GM12878 (cell line): ENCODE results near the gene FGF14. TPM values are rescaled to one million over a fixed set of nuclear protein-coding genes. Genes with fewer than 3 reads are reported as not detected.

Experiments
- ATAC-seq: fragments of 200-7000 bp; cut with Tn5 transposase; 3 replicates; pipeline ENCODE4 v1.9.1; 2020; ENCODE audit warnings: mild to moderate bottlenecking, moderate library complexity
- BruUV-seq: library from RNA; stranded (reverse); fragments of 400-500 nt; replicated peaks from 2 replicates; lab custom pipeline; 2021; lab: Mats Ljungman, UMichigan
- CTCF ChIA-PET: fragments of 300-600 bp; sonication (Branson Sonifier 250); formaldehyde crosslinking; extraction: SDS; loops from one replicate; lab custom pipeline; 2021; ENCODE audit warnings: inconsistent platforms; lab: Yijun Ruan, JAX
- POLR2A ChIA-PET: fragments of 350-600 bp; formaldehyde crosslinking; extraction: SDS; loops from one replicate; lab custom pipeline; 2021; ENCODE audit warnings: inconsistent platforms; lab: Charles Lee
- RAD21 ChIA-PET: fragments of 300-600 bp; sonication (Branson Sonifier 250); formaldehyde crosslinking; loops from one replicate; lab custom pipeline; 2023; ENCODE audit warnings: antibody characterized with exemption; ENCODE audit not compliant: unreplicated experiment; lab: Charles Lee
- SMC1A ChIA-PET: fragments of 300-600 bp; sonication (Branson Sonifier 250); formaldehyde crosslinking; loops from one replicate; lab custom pipeline; 2023; ENCODE audit not compliant: unreplicated experiment, uncharacterized antibody; lab: Charles Lee
- DNase-seq: peaks from one replicate; pipeline ENCODE4 v3.0.0-alpha.2; 2011; ENCODE audit warnings: low read depth, low spot score
- FAIRE-seq: peaks from 3 replicates; lab custom pipeline; 2011; peaks lifted over from hg19 to GRCh38; lab: Jason Lieb, UNC
- H2AFZ ChIP-seq: 2 replicates; pipeline ENCODE4 v1.6.0; 2011; ENCODE audit warnings: low read depth, low read length, control low read depth; ENCODE audit not compliant: control insufficient read depth
- H3K27ac ChIP-seq: 2 replicates; pipeline ENCODE4 v1.5.1; 2011; ENCODE audit warnings: control low read depth; ENCODE audit not compliant: control insufficient read depth, insufficient read depth
- H3K27me3 ChIP-seq, 2 experiments: replicated peaks in 1 of 2; 2 replicates each; pipeline versions ENCODE4 v1.6.0 to v1.6.1; 2011; ENCODE audit warnings: low read length in 1 of 2; ENCODE audit not compliant: control insufficient read depth in 2 of 2, insufficient read depth in 2 of 2
- H3K36me3 ChIP-seq, 2 experiments: 2 replicates each; pipeline ENCODE4 v1.5.1; 2011; ENCODE audit warnings: low read length in 1 of 2; ENCODE audit not compliant: control insufficient read depth in 2 of 2, insufficient read depth in 2 of 2
- H3K4me1 ChIP-seq: 2 replicates; pipeline ENCODE4 v1.6.1; 2011; ENCODE audit warnings: mild to moderate bottlenecking, low read length, moderate library complexity, mixed read lengths; ENCODE audit not compliant: control insufficient read depth, insufficient read depth
- H3K4me2 ChIP-seq: 2 replicates; pipeline ENCODE4 v1.6.0; 2011; ENCODE audit warnings: control low read depth; ENCODE audit not compliant: control insufficient read depth, insufficient read depth
- H3K4me3 ChIP-seq: fragments of 200-600 bp; sonication (generic); 2 replicates; pipeline ENCODE4 v1.5.1; 2016
- H3K79me2 ChIP-seq: 2 replicates; pipeline ENCODE4 v1.6.0; 2011; ENCODE audit warnings: low read length; ENCODE audit not compliant: control insufficient read depth, insufficient read depth
- H3K9ac ChIP-seq: 2 replicates; pipeline ENCODE4 v1.8.0; 2011; ENCODE audit warnings: low read length, control low read depth, mixed read lengths; ENCODE audit not compliant: control insufficient read depth, insufficient read depth
- H3K9me3 ChIP-seq: replicated peaks from 3 replicates; pipeline ENCODE4 v1.5.1; 2011; ENCODE audit warnings: mild to moderate bottlenecking, low read length; ENCODE audit not compliant: control insufficient read depth, insufficient read depth
- H4K20me1 ChIP-seq: 2 replicates; pipeline ENCODE4 v1.6.0; 2011; ENCODE audit not compliant: control insufficient read depth, insufficient read depth
- BRCA1 ChIP-seq: IDR thresholded peaks from 2 replicates; pipeline ENCODE4 v1.6.1; 2011; ENCODE audit warnings: low read depth, low read length, improper control_type of control experiment
- CEBPB ChIP-seq, 2 experiments: fragments of 150-350 bp in 1 of 2; IDR thresholded peaks; 2 replicates each; pipeline ENCODE4 v1.6.1; 2012 to 2014; ENCODE audit warnings: low read depth in 2 of 2, low read length in 2 of 2, borderline replicate concordance in 1 of 2, inconsistent platforms in 1 of 2
- CHD2 ChIP-seq: IDR thresholded peaks from 2 replicates; pipeline ENCODE4 v1.6.1; 2011; ENCODE audit warnings: low read depth, low read length, improper control_type of control experiment, borderline replicate concordance
- DPF2 ChIP-seq: fragments of 450-650 bp; IDR thresholded peaks from 2 replicates; pipeline ENCODE4 v1.6.1; 2017; ENCODE audit warnings: mild to moderate bottlenecking
- GABPA ChIP-seq: IDR thresholded peaks from 2 replicates; pipeline ENCODE4 v1.6.1; 2014; ENCODE audit warnings: antibody characterized with exemption, low read depth, mild to moderate bottlenecking, inconsistent platforms
- HDAC2 ChIP-seq: fragments of 200-600 bp; sonication (generic); IDR thresholded peaks from 2 replicates; pipeline ENCODE4 v1.6.1; 2017
- MTA2 ChIP-seq: fragments of 450-650 bp; IDR thresholded peaks from 2 replicates; pipeline ENCODE4 v1.6.1; 2016; ENCODE audit warnings: low read depth, mild to moderate bottlenecking, moderate library complexity
- MYC ChIP-seq: IDR thresholded peaks from 2 replicates; pipeline ENCODE4 v1.6.1; 2011; ENCODE audit warnings: mild to moderate bottlenecking, low read length, moderate library complexity, inconsistent platforms; ENCODE audit not compliant: insufficient read depth, insufficient replicate concordance, insufficient read length, severe bottlenecking
- RFX5 ChIP-seq: IDR thresholded peaks from 2 replicates; pipeline ENCODE4 v1.6.1; 2011; ENCODE audit warnings: low read depth, low read length, improper control_type of control experiment
- RUNX3 ChIP-seq: IDR thresholded peaks from 2 replicates; pipeline ENCODE4 v1.6.1; 2012; ENCODE audit warnings: low read length, inconsistent platforms
- SMARCA5 ChIP-seq: fragments of 450-650 bp; IDR thresholded peaks from 2 replicates; pipeline ENCODE4 v1.6.1; 2017; ENCODE audit warnings: mild to moderate bottlenecking
- SREBF2 ChIP-seq: IDR thresholded peaks from 2 replicates; pipeline ENCODE4 v1.6.1; 2012; ENCODE audit warnings: mild to moderate bottlenecking, low read length
- WGBS: methylation state at CpG from one replicate; pipeline ENCODE4 v1.1.6; 2016; ENCODE audit warnings: low lambda C conversion rate; ENCODE audit not compliant: insufficient replicate concordance, insufficient coverage; ENCODE audit errors: missing lambda C conversion rate; 5-methylcytosine and 5-hydroxymethylcytosine counted together
- in situ Hi-C: fragments of 300-500 bp; cut with MboI; formaldehyde crosslinking; loops from 9 replicates; pipeline ENCODE4 v1.14.3; 2018; ENCODE audit warnings: mixed read lengths
- intact Hi-C: fragments of 100-400 bp; cut with micrococcal nuclease; formaldehyde crosslinking; loops from one replicate; pipeline ENCODE4 v1.14.2; 2022; ENCODE audit not compliant: unreplicated experiment
- polyA plus RNA-seq, 11 experiments: library from polyadenylated mRNA; depleted of rRNA in 4 of 11; unstranded in 6 of 11; stranded (reverse) in 5 of 11; fragments of >200 nt; fragmentation: Nextera tagmentation in 4 of 11; fragmentation: Illumina TruSeq in 1 of 11; extraction: Ambion mirVana in 4 of 11; extraction: Trizol in 1 of 11; gene quantifications; 1 replicate in 1 of 11; 2 replicates in 10 of 11; pipeline versions ENCODE4 v1.2.1 to v1.2.3, GENCODE V29; 2011 to 2016; ENCODE audit warnings: inconsistent platforms in 2 of 11, missing spikeins in 2 of 11, low read depth in 1 of 11
- total RNA-seq, 4 experiments: library from RNA; depleted of rRNA in 3 of 4; stranded (reverse); fragments of >200 nt in 3 of 4; fragmentation: Illumina TruSeq in 1 of 4; extraction: Trizol in 1 of 4; gene quantifications; 2 replicates each; pipeline versions ENCODE4 v1.2.1 to v1.2.3, GENCODE V29; 2013 to 2021
- TF ChIP-seq, protein P1 (sequence below): fragments of 450-650 bp; IDR thresholded peaks from 2 replicates; pipeline ENCODE4 v1.6.1; 2016; ENCODE audit warnings: mild to moderate bottlenecking
- TF ChIP-seq, protein P2 (sequence below), 3 experiments: IDR thresholded peaks in 2 of 3; conservative IDR thresholded peaks in 1 of 3; 2 replicates each; pipeline ENCODE4 v1.5.1; 2011; ENCODE audit warnings: low read depth in 3 of 3, low read length in 3 of 3, mild to moderate bottlenecking in 3 of 3, control low read depth in 2 of 3, moderate library complexity in 2 of 3, inconsistent platforms in 1 of 3, mixed read lengths in 1 of 3; ENCODE audit not compliant: control insufficient read depth in 2 of 3, insufficient read depth in 1 of 3; ENCODE audit errors: extremely low read depth in 1 of 3
- TF ChIP-seq, protein P3 (sequence below): IDR thresholded peaks from 2 replicates; pipeline ENCODE4 v1.6.1; 2011; ENCODE audit warnings: borderline replicate concordance, low read depth, mild to moderate bottlenecking, moderate library complexity, mixed read lengths, low read length; ENCODE audit not compliant: insufficient read depth; ENCODE audit errors: extremely low read length
- TF ChIP-seq, protein P4 (sequence below): IDR thresholded peaks from 2 replicates; pipeline ENCODE4 v1.6.1; 2012; ENCODE audit warnings: mild to moderate bottlenecking, low read depth, low read length

Gene FGF14
- total and polyA plus RNA-seq, 10 of the 15 experiments (the other 5 are each of a cell fraction or from before 2014, with no cell fraction given), result under 0.01 to 0.44 (median 0.04) TPM

DNA sequence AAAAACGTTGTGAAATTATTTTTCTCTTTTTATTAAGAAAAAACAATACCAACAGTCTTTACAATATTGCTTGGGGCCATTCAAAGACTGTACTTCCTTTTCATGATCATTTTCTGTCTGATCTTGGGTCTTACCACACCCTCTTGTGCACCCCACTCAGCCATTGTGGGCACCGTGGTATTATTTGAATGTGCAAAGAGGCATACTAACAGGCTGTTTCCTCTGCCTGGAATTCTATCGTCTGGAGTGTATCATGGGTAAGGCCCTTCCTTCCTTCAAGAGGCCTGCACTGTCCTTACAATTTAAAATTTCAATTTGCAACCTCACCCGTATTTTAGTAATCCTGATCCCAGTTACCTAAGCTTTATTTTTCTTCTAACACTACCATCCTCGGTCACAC, 76.5 kb downstream of the FGF14 start:
- ChIA-PET CTCF (no interaction called here), POLR2A (no interaction called here), SMC1A (no interaction called here), RAD21 (no interaction called here)
- ATAC-seq (no peak), FAIRE-seq (no peak), DNase-seq (no peak)
- in situ Hi-C loops, result no loop called here
- Histone ChIP-seq H3K9ac (no peak overlapping the region), H4K20me1 (no peaks in the 10 kb centered on the region), H3K27me3 (no peaks in the 10 kb centered on the region), H3K4me3 (no peak overlapping the region), H3K27ac (no peak overlapping the region), H3K36me3 (no peaks in the 10 kb centered on the region), H3K4me2 (no peak overlapping the region), H3K9me3 (no peaks in the 10 kb centered on the region), H2AFZ (no peak overlapping the region), H3K4me1 (no peaks in the 10 kb centered on the region), H3K79me2 (no peaks in the 10 kb centered on the region)
- intact Hi-C loops, result no loop called here
- 3% methylated on average over 5 of the region's 5 CpGs for WGBS
- BruUV-seq, result no TSS peak
- TF ChIP-seq MTA2, result no peak
- TF ChIP-seq RUNX3, result no peak
- no peak for TF ChIP-seq GABPA
- no peak for TF ChIP-seq HDAC2
- no peak for TF ChIP-seq SREBF2
- TF ChIP-seq BRCA1, result no peak
- TF ChIP-seq CHD2, result no peak
- TF ChIP-seq, protein P1, sequence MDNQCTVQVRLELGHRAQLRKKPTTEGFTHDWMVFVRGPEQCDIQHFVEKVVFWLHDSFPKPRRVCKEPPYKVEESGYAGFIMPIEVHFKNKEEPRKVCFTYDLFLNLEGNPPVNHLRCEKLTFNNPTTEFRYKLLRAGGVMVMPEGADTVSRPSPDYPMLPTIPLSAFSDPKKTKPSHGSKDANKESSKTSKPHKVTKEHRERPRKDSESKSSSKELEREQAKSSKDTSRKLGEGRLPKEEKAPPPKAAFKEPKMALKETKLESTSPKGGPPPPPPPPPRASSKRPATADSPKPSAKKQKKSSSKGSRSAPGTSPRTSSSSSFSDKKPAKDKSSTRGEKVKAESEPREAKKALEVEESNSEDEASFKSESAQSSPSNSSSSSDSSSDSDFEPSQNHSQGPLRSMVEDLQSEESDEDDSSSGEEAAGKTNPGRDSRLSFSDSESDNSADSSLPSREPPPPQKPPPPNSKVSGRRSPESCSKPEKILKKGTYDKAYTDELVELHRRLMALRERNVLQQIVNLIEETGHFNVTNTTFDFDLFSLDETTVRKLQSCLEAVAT, result no peak
- TF ChIP-seq, protein P2, sequence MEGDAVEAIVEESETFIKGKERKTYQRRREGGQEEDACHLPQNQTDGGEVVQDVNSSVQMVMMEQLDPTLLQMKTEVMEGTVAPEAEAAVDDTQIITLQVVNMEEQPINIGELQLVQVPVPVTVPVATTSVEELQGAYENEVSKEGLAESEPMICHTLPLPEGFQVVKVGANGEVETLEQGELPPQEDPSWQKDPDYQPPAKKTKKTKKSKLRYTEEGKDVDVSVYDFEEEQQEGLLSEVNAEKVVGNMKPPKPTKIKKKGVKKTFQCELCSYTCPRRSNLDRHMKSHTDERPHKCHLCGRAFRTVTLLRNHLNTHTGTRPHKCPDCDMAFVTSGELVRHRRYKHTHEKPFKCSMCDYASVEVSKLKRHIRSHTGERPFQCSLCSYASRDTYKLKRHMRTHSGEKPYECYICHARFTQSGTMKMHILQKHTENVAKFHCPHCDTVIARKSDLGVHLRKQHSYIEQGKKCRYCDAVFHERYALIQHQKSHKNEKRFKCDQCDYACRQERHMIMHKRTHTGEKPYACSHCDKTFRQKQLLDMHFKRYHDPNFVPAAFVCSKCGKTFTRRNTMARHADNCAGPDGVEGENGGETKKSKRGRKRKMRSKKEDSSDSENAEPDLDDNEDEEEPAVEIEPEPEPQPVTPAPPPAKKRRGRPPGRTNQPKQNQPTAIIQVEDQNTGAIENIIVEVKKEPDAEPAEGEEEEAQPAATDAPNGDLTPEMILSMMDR (IDR thresholded peaks at IDR 0.05 in 2 of 3, conservative IDR thresholded peaks at IDR 0.05 in 1 of 3; ENCODE audit: control insufficient read depth in 2 of 3, extremely low read depth in 1 of 3, insufficient read depth in 1 of 3, low read depth in 3 of 3, low read length in 3 of 3), result no peak
- TF ChIP-seq, protein P3, sequence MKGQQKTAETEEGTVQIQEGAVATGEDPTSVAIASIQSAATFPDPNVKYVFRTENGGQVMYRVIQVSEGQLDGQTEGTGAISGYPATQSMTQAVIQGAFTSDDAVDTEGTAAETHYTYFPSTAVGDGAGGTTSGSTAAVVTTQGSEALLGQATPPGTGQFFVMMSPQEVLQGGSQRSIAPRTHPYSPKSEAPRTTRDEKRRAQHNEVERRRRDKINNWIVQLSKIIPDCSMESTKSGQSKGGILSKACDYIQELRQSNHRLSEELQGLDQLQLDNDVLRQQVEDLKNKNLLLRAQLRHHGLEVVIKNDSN, result no peak
- TF ChIP-seq DPF2, result no peak
- no peak for TF ChIP-seq MYC
- no peak for TF ChIP-seq CEBPB (IDR thresholded peaks at IDR 0.05; ENCODE audit: borderline replicate concordance in 1 of 2, low read depth in 2 of 2, low read length in 2 of 2)
- TF ChIP-seq RFX5, result no peak
- TF ChIP-seq SMARCA5, result no peak
- TF ChIP-seq, protein P4, sequence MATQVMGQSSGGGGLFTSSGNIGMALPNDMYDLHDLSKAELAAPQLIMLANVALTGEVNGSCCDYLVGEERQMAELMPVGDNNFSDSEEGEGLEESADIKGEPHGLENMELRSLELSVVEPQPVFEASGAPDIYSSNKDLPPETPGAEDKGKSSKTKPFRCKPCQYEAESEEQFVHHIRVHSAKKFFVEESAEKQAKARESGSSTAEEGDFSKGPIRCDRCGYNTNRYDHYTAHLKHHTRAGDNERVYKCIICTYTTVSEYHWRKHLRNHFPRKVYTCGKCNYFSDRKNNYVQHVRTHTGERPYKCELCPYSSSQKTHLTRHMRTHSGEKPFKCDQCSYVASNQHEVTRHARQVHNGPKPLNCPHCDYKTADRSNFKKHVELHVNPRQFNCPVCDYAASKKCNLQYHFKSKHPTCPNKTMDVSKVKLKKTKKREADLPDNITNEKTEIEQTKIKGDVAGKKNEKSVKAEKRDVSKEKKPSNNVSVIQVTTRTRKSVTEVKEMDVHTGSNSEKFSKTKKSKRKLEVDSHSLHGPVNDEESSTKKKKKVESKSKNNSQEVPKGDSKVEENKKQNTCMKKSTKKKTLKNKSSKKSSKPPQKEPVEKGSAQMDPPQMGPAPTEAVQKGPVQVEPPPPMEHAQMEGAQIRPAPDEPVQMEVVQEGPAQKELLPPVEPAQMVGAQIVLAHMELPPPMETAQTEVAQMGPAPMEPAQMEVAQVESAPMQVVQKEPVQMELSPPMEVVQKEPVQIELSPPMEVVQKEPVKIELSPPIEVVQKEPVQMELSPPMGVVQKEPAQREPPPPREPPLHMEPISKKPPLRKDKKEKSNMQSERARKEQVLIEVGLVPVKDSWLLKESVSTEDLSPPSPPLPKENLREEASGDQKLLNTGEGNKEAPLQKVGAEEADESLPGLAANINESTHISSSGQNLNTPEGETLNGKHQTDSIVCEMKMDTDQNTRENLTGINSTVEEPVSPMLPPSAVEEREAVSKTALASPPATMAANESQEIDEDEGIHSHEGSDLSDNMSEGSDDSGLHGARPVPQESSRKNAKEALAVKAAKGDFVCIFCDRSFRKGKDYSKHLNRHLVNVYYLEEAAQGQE, result no peak
